Natural killer cell (primary cell): ENCODE measurements around the gene SPINK6. TPM values are rescaled to one million over a fixed set of nuclear protein-coding genes. Genes with fewer than 3 reads are reported as not detected.

Source experiments
- ATAC-seq, 3 donors: fragments of 150-1000 bp in 2 of 3; fragments of 200-7000 bp in 1 of 3; cut with Tn5 transposase; 1 replicate in 1 of 3; 2 replicates in 2 of 3; pipeline ENCODE4 v1.10.0; 2021; ENCODE audit warnings: mild to moderate bottlenecking in 2 of 3, moderate library complexity in 2 of 3
- DNase-seq, 2 donors: peaks; one replicate each; pipeline versions ENCODE4 v3.0.0 to v3.0.0-alpha.2; 2013 to 2021; ENCODE audit warnings: mixed read lengths in 1 of 2
- H3K27ac ChIP-seq: one replicate; pipeline ENCODE4 v1.5.1; 2013; ENCODE audit warnings: mild to moderate bottlenecking, low read length
- H3K27me3 ChIP-seq: one replicate; pipeline ENCODE4 v1.6.1; 2013; ENCODE audit warnings: low read length; ENCODE audit not compliant: control insufficient read depth, insufficient read depth
- H3K36me3 ChIP-seq: one replicate; pipeline ENCODE4 v1.6.1; 2013; ENCODE audit warnings: low read length; ENCODE audit not compliant: control insufficient read depth, insufficient read depth
- H3K4me1 ChIP-seq: one replicate; pipeline ENCODE4 v1.6.1; 2013; ENCODE audit warnings: low read length; ENCODE audit not compliant: control insufficient read depth, insufficient read depth
- H3K4me3 ChIP-seq: one replicate; pipeline ENCODE4 v1.5.1; 2013; ENCODE audit warnings: low read length
- H3K9me3 ChIP-seq: one replicate; pipeline ENCODE4 v1.6.1; 2013; ENCODE audit warnings: low read length; ENCODE audit not compliant: control insufficient read depth, insufficient read depth
- H3K27ac Mint-ChIP-seq, 2 donors: one replicate each; pipeline ENCODE4 v1.8.0; 2022; ENCODE audit warnings: mild to moderate bottlenecking in 2 of 2, mixed read lengths in 2 of 2, moderate library complexity in 1 of 2
- H3K27me3 Mint-ChIP-seq, 2 donors: one replicate each; pipeline ENCODE4 v1.8.0; 2022; ENCODE audit warnings: low read depth in 2 of 2, mixed read lengths in 2 of 2
- H3K36me3 Mint-ChIP-seq: one replicate; pipeline ENCODE4 v1.8.0; 2022; ENCODE audit warnings: mixed read lengths
- H3K4me1 Mint-ChIP-seq, 2 donors: one replicate each; pipeline ENCODE4 v1.8.0; 2022; ENCODE audit warnings: mixed read lengths in 2 of 2
- H3K4me3 Mint-ChIP-seq: one replicate; pipeline ENCODE4 v1.8.0; 2022; ENCODE audit warnings: mild to moderate bottlenecking, moderate library complexity, mixed read lengths
- H3K9me3 Mint-ChIP-seq, 2 donors: one replicate each; pipeline ENCODE4 v1.8.0; 2022; ENCODE audit warnings: mixed read lengths in 2 of 2
- CTCF ChIP-seq: fragments of 200-600 bp; IDR thresholded peaks from one replicate; pipeline ENCODE4 v1.8.0; 2022; ENCODE audit warnings: antibody characterized with exemption
- WGBS: methylation state at CpG from one replicate; pipeline ENCODE4 v1.1.7; 2013; ENCODE audit warnings: missing lambda C conversion rate; ENCODE audit not compliant: insufficient coverage; 5-methylcytosine and 5-hydroxymethylcytosine counted together
- intact Hi-C: fragments of 100-400 bp; cut with micrococcal nuclease; formaldehyde crosslinking; loops from one replicate; pipeline ENCODE4 v1.14.2; 2022
- total RNA-seq, 4 donors: library from RNA; stranded (reverse); fragments of 120-200 nt in 1 of 4; gene quantifications; one replicate each; pipeline versions ENCODE4 v1.2.3 to v1.2.4, GENCODE V29; 2013 to 2022

Gene SPINK6
- total RNA-seq, 3 donors from 2014 or later (not counting 1 experiment from before 2014, with no cell fraction given) = not detected

GRCh38 chr5:148238418-148238794, 35.6 kb downstream of the SPINK6 start, which contains the start of gene MARCOL:
Gene MARCOL, plus strand, starts transcription at chr5:148238525. Its CDS starts 73 bp downstream, at chr5:148238598.
- Mint-ChIP-seq H3K4me3 (no peak within 1 kb of the TSS), H3K27ac (no peak within 1 kb of the TSS), H3K4me1 (no peaks in the 10 kb centered on the region), H3K9me3 (no peaks in the 10 kb centered on the region), H3K36me3 (no peaks in the 10 kb centered on the region), H3K27me3 (no peaks in the 10 kb centered on the region)
- intact Hi-C loops = no loop called here
- no peak for DNase-seq
- Histone ChIP-seq H3K27me3 (no peaks in the 10 kb centered on the region), H3K27ac (no peak within 1 kb of the TSS), H3K4me1 (no peaks in the 10 kb centered on the region), H3K9me3 (no peaks in the 10 kb centered on the region), H3K4me3 (no peak within 1 kb of the TSS), H3K36me3 (no peaks in the 10 kb centered on the region)
- 100% methylated on average over 1 of the region's 2 CpGs for WGBS
- no peak for TF ChIP-seq CTCF
- ATAC-seq = no peak

- no peak for DNase-seq
- H3K27me3 Mint-ChIP-seq = no peaks in the 10 kb centered on the region
- no peak for ATAC-seq
- no peaks in the 10 kb centered on the region for H3K36me3 ChIP-seq
- H3K27me3 ChIP-seq = no peaks in the 10 kb centered on the region
- peaks cover 2 to 5% of the 10 kb centered on the region in 2 donors for H3K9me3 Mint-ChIP-seq
- no peak overlapping the region for H3K4me3 Mint-ChIP-seq
- H3K27ac Mint-ChIP-seq = no peak overlapping the region
- H3K36me3 Mint-ChIP-seq = no peaks in the 10 kb centered on the region
- no CpG with 5 or more reads among the region's 2 CpGs for WGBS
- no peaks in the 10 kb centered on the region for H3K4me1 Mint-ChIP-seq
- H3K9me3 ChIP-seq = no peaks in the 10 kb centered on the region
- no peak overlapping the region for H3K4me3 ChIP-seq
- H3K27ac ChIP-seq = no peak overlapping the region
- TF ChIP-seq CTCF = no peak
- H3K4me1 ChIP-seq = no peaks in the 10 kb centered on the region
- intact Hi-C loops = no loop called here
Measured at GRCh38 chr5:148248894-148249293, 46.1 kb downstream of the SPINK6 start.

- Histone ChIP-seq H3K27me3 (no peaks in the 10 kb centered on the region), H3K36me3 (no peaks in the 10 kb centered on the region), H3K9me3 (peaks cover 4% of the 10 kb centered on the region), H3K4me1 (no peaks in the 10 kb centered on the region), H3K27ac (no peak overlapping the region), H3K4me3 (no peak overlapping the region)
- no peaks in the 10 kb centered on the region for H3K4me1 Mint-ChIP-seq
- peaks cover 7 to 16% of the 10 kb centered on the region in 2 donors for H3K9me3 Mint-ChIP-seq
- intact Hi-C loops = no loop called here
- no peak overlapping the region for H3K4me3 Mint-ChIP-seq
- TF ChIP-seq CTCF = no peak
- DNase-seq = no peak
- no peaks in the 10 kb centered on the region for H3K27me3 Mint-ChIP-seq
- H3K27ac Mint-ChIP-seq = no peak overlapping the region
- no peak for ATAC-seq
- H3K36me3 Mint-ChIP-seq = peaks cover 17% of the 10 kb centered on the region
Measured at GRCh38 chr5:148255456-148255855, 52.6 kb downstream of the SPINK6 start.

GRCh38 chr5:148259288-148259687, 56.4 kb downstream of the SPINK6 start:
- ATAC-seq (no peak), DNase-seq (no peak)
- Mint-ChIP-seq H3K9me3 (peaks cover 12 to 21% of the 10 kb centered on the region in 2 donors), H3K36me3 (peaks cover 17% of the 10 kb centered on the region), H3K27ac (no peak overlapping the region), H3K4me3 (no peak overlapping the region), H3K4me1 (no peaks in the 10 kb centered on the region), H3K27me3 (peaks cover 0 to 3% of the 10 kb centered on the region in 2 donors)
- peaks cover 4% of the 10 kb centered on the region for H3K9me3 ChIP-seq
- H3K27ac ChIP-seq = no peak overlapping the region
- H3K36me3 ChIP-seq = no peaks in the 10 kb centered on the region
- TF ChIP-seq CTCF = no peak
- intact Hi-C loops = no loop called here
- no peaks in the 10 kb centered on the region for H3K27me3 ChIP-seq
- no peak overlapping the region for H3K4me3 ChIP-seq
- H3K4me1 ChIP-seq = no peaks in the 10 kb centered on the region
- 75% methylated on average over 2 of the region's 2 CpGs for WGBS
